K562 (cell line): ENCODE data around the gene ENDOU. TPM values are rescaled to one million over a fixed set of nuclear protein-coding genes. Genes with fewer than 3 reads are reported as not detected.

Experiments used
- ATAC-seq: fragments of 200-7000 bp; cut with Tn5 transposase; 3 replicates; pipeline ENCODE4 v1.9.1; 2020; ENCODE audit warnings: moderate library complexity
- BruUV-seq: library from RNA; stranded (reverse); fragments of 400-500 nt; replicated peaks from 2 replicates; lab custom pipeline; 2021; lab: Mats Ljungman, UMichigan
- CTCF ChIA-PET: fragments of 300-600 bp; formaldehyde crosslinking; extraction: SDS; loops from one replicate; lab custom pipeline; 2021; ENCODE audit warnings: low intra/inter-chr PET ratio; lab: Yijun Ruan, JAX
- POLR2A ChIA-PET: fragments of 300-600, 350-650 bp; sonication (Branson Sonifier 250); formaldehyde crosslinking; extraction: SDS; loops from one replicate; lab custom pipeline; 2021; ENCODE audit warnings: antibody characterized with exemption, inconsistent platforms; lab: Yijun Ruan, JAX
- DNase-seq, 4 experiments: peaks; one replicate each; pipeline versions ENCODE4 v3.0.0 to v3.0.0-alpha.2; 2011 to 2018; ENCODE audit warnings: low spot score in 3 of 4, mixed read lengths in 3 of 4; ENCODE audit errors: extremely low read depth in 1 of 4
- FAIRE-seq: peaks from 2 replicates; lab custom pipeline; 2011; peaks lifted over from hg19 to GRCh38; lab: Jason Lieb, UNC
- H2AFZ ChIP-seq: 2 replicates; pipeline ENCODE4 v1.6.0; 2011; ENCODE audit warnings: low read depth, low read length, control low read depth, inconsistent platforms
- H3K27ac ChIP-seq: fragments of 200-600 bp; 3 replicates; pipeline ENCODE4 v1.8.0; 2011; ENCODE audit warnings: low read depth, mild to moderate bottlenecking, control low read depth, inconsistent platforms, low read length, moderate library complexity, mixed read lengths; ENCODE audit errors: extremely low read depth
- H3K27me3 ChIP-seq, 2 experiments: fragments of 300-600 bp in 1 of 2; 2 replicates in 1 of 2; 3 replicates in 1 of 2; pipeline versions ENCODE4 v1.6.0 to v1.8.0; 2011; ENCODE audit warnings: inconsistent platforms in 2 of 2, low read length in 2 of 2, mild to moderate bottlenecking in 1 of 2, mixed read lengths in 1 of 2, moderate library complexity in 1 of 2; ENCODE audit not compliant: control insufficient read depth in 2 of 2, insufficient read depth in 2 of 2
- H3K36me3 ChIP-seq: fragments of 300-600 bp; 3 replicates; pipeline ENCODE4 v1.8.0; 2011; ENCODE audit warnings: mild to moderate bottlenecking, low read length, inconsistent platforms; ENCODE audit not compliant: control insufficient read depth, insufficient read depth
- H3K4me1 ChIP-seq, 2 experiments: fragments of 200-600 bp in 1 of 2; replicated peaks in 1 of 2; 2 replicates in 1 of 2; 3 replicates in 1 of 2; pipeline versions ENCODE4 v1.5.1 to v1.8.0; 2011; ENCODE audit warnings: inconsistent platforms in 2 of 2, low read length in 2 of 2, mild to moderate bottlenecking in 1 of 2, mixed read lengths in 1 of 2, moderate library complexity in 1 of 2; ENCODE audit not compliant: control insufficient read depth in 2 of 2, insufficient read depth in 2 of 2
- H3K4me2 ChIP-seq: 2 replicates; pipeline ENCODE4 v1.6.1; 2011; ENCODE audit warnings: low read length, control low read depth, inconsistent platforms, mixed read lengths; ENCODE audit not compliant: insufficient read depth
- H3K4me3 ChIP-seq: fragments of 200-600 bp; sonication (generic), shearing (Covaris generic); 2 replicates; pipeline ENCODE4 v1.5.1; 2016; ENCODE audit warnings: control low read depth, inconsistent platforms
- H3K79me2 ChIP-seq: fragments of 200-600 bp; 3 replicates; pipeline ENCODE4 v1.8.0; 2011; ENCODE audit warnings: low read length, inconsistent platforms; ENCODE audit not compliant: control insufficient read depth, insufficient read depth
- H3K9ac ChIP-seq, 2 experiments: 2 replicates each; pipeline versions ENCODE4 v1.6.0 to v1.6.1; 2011; ENCODE audit warnings: low read depth in 2 of 2, low read length in 2 of 2, control low read depth in 1 of 2, inconsistent platforms in 1 of 2, mild to moderate bottlenecking in 1 of 2, mixed read lengths in 1 of 2; ENCODE audit not compliant: insufficient read depth in 1 of 2
- H3K9me1 ChIP-seq: one replicate; pipeline ENCODE4 v1.6.0; 2011; ENCODE audit warnings: inconsistent platforms, mild to moderate bottlenecking, low read length, moderate library complexity; ENCODE audit not compliant: control insufficient read depth, insufficient read depth
- H3K9me3 ChIP-seq: replicated peaks from 2 replicates; pipeline ENCODE4 v1.5.1; 2011; ENCODE audit warnings: low read depth, low read length, inconsistent platforms; ENCODE audit not compliant: control insufficient read depth, insufficient read depth
- H4K20me1 ChIP-seq: replicated peaks from 2 replicates; pipeline ENCODE4 v1.6.1; 2011; ENCODE audit warnings: low read length, inconsistent platforms, mixed read lengths; ENCODE audit not compliant: control insufficient read depth, insufficient read depth
- FOSL1 ChIP-seq: fragments of 200-800 bp; sonication (Bioruptor generic); conservative IDR thresholded peaks from 2 replicates; pipeline ENCODE4 v1.6.1; 2016; ENCODE audit warnings: missing genetic modification characterization, missing compliant biosample characterization
- MEIS2 ChIP-seq: fragments of 450-650 bp; IDR thresholded peaks from 2 replicates; pipeline ENCODE4 v1.6.1; 2014; ENCODE audit warnings: mild to moderate bottlenecking; ENCODE audit not compliant: partially characterized antibody
- PKNOX1 ChIP-seq: fragments of 450-650 bp; IDR thresholded peaks from 2 replicates; pipeline ENCODE4 v1.6.1; 2016
- TGIF2 ChIP-seq: sonication (generic); formaldehyde crosslinking; IDR thresholded peaks from 2 replicates; pipeline ENCODE4 v1.8.1; 2022; ENCODE audit warnings: mild to moderate bottlenecking, missing genetic modification reagents, moderate library complexity
- WGBS: fragments of 100-300 bp; shearing (Covaris generic); methylation state at CpG from one replicate; pipeline ENCODE4 v1.1.6; 2016; ENCODE audit warnings: low coverage, mixed read lengths; ENCODE audit not compliant: insufficient coverage; ENCODE audit errors: missing lambda C conversion rate; 5-methylcytosine and 5-hydroxymethylcytosine counted together
- in situ Hi-C: fragments of 300-500 bp; cut with MboI; formaldehyde crosslinking; loops from 4 replicates; pipeline ENCODE4 v1.15.0; 2018; ENCODE audit warnings: inconsistent platforms, mixed read lengths
- intact Hi-C: fragments of 100-400 bp; cut with micrococcal nuclease; formaldehyde crosslinking; loops from 2 replicates; pipeline ENCODE4 v1.14.2; 2022
- polyA plus RNA-seq, 8 experiments: library from polyadenylated mRNA; depleted of rRNA in 4 of 8; stranded (reverse) in 5 of 8; unstranded in 3 of 8; fragments of >200 nt; fragmentation: Nextera tagmentation in 2 of 8; fragmentation: Illumina TruSeq in 1 of 8; extraction: Ambion mirVana in 2 of 8; extraction: Trizol in 1 of 8; gene quantifications; 2 replicates each; pipeline versions ENCODE4 v1.2.1 to v1.2.3, GENCODE V29; 2011 to 2014; ENCODE audit warnings: inconsistent platforms in 1 of 8, missing spikeins in 1 of 8
- total RNA-seq, 7 experiments: library from RNA; depleted of rRNA in 6 of 7; stranded (reverse); fragments of >200 nt in 6 of 7; fragmentation: Illumina TruSeq in 2 of 7; extraction: Trizol in 2 of 7; gene quantifications; 2 replicates each; pipeline versions ENCODE4 v1.2.1 to v1.2.3, GENCODE V29; 2011 to 2021; ENCODE audit warnings: low replicate concordance in 1 of 7

ENDOU gene
- total and polyA plus RNA-seq, 9 of the 15 experiments (the other 6 are each of a cell fraction or from before 2014, with no cell fraction given), result 0.03 TPM; not detected in 8

- Histone ChIP-seq H3K36me3 (no peaks in the 10 kb centered on the region), H3K27me3 (peaks cover 0 to 11% of the 10 kb centered on the region in 2 experiments; a peak in 2 of 5 replicates), H3K9me1 (no peaks in the 10 kb centered on the region), H3K4me1 (peaks cover 32 to 64% of the 10 kb centered on the region in 2 experiments), H3K79me2 (no peaks in the 10 kb centered on the region), H3K27ac (no peak overlapping the region), H3K9me3 (no peaks in the 10 kb centered on the region), H2AFZ (peak overlapping the region; percentile 90; the same call in 1 of the 2 replicates), H4K20me1 (no peaks in the 10 kb centered on the region), H3K9ac (peak overlapping the region; percentile 30 to 85; a peak in 3 of 4 replicates), H3K4me2 (0 out of 2 replicates have a peak overlapping the region, but pooled peaks have one; percentile 9), H3K4me3 (no peak overlapping the region)
- FAIRE-seq, result peak; percentile 52
- 4% methylated on average over 2 of the region's 3 CpGs for WGBS
- BruUV-seq, result no TSS peak
- ChIA-PET POLR2A (interaction anchor here (0.6 to 3.8 kb wide), 4 partner anchors 28 to 38 kb away, joined by 3 to 11 read pairs (median 4); no protein-coding TSS in a partner anchor), CTCF (interaction anchor here (1.1 to 1.2 kb wide), 2 partner anchors 98 to 100 kb away, joined by 3 read pairs; no protein-coding TSS in a partner anchor)
- in situ Hi-C loops, result no loop called here
- intact Hi-C loops, result no loop called here
- peak in 2 of 4 experiments; percentile 33 to 52 for DNase-seq
- peak; percentile 6 for ATAC-seq
- TF ChIP-seq PKNOX1 (peak; percentile 59), TGIF2 (no peak), FOSL1 (tag) (no peak), MEIS2 (peak; percentile 24)
Measured at GRCh38 chr12:47739297-47739696, 14.0 kb upstream of the ENDOU start.
